HG03558 (cell line): ENCODE results near the gene RRP12.
A peak's percentile ranks its signal among the peaks of the same experiment; 100 is the strongest.

Source experiments
- ATAC-seq: cut with Tn5 transposase; IDR thresholded peaks from one replicate; pipeline ENCODE4 v1.9.1; 2021; ENCODE audit warnings: moderate number of reproducible peaks; ENCODE audit not compliant: unreplicated experiment; ENCODE audit errors: extremely low read depth

Gene RRP12

DNA sequence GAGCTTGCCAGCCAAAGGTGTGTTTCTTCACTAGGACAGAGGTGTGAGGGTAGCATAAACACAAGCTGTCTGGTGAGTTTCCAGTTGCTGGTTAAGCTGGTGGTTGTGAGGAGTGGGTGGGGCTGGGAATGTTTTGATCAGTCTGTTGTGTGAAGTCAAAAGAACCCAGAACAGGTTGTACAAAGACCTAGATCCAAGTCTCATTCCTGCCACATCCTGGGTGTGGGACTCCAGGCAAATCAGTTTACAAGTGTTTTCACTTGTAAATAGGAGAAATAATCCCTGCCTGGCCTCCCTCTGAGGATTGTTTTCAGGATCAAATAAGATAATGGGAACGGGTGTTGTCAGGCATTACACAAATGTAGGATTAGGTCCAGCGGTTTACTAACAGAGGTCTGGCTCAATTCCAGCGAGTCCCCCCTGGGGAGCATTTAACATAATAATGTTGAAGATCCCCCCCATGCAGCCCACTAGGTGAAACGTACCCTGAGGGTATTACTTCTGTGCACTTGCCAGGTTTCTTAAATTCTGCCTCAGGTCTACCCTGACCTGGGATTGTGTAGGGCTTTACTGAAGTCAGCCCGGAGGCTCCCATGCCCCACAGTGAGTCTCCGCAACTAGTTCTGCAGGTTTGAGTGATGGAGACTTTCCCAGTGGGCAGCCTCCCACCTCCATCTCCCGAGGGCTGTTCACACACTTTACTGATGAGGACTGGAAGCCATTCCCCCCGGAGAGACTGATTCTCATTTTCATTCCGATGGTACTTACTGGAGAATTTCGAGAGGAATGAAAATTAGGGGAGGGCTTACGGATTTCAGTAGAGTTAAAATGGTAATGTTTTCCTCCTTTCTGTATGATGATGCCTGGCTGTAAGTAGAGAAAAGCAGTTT is 64.0 kb downstream of the RRP12 start:
- no peak for ATAC-seq

DNA sequence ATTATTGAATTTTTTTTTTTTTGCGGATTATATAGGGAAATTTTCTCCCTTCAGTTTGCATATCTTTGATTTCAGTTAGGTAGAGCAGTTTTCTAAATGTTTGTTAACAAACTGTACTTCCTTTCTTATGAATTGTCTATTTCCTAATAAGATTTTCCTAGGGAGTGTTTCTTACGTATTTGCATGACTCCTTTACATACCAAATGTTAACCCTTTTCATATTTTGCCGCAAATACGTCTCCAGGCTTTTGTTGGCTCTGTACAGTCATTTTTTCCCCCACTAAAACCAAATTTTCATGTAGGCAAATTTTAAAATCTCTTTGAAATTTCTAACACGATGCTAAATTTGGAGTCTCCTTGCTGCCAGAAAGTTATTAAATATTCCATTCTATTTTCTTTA is 64.7 kb downstream of the RRP12 start:
- ATAC-seq = no peak

DNA sequence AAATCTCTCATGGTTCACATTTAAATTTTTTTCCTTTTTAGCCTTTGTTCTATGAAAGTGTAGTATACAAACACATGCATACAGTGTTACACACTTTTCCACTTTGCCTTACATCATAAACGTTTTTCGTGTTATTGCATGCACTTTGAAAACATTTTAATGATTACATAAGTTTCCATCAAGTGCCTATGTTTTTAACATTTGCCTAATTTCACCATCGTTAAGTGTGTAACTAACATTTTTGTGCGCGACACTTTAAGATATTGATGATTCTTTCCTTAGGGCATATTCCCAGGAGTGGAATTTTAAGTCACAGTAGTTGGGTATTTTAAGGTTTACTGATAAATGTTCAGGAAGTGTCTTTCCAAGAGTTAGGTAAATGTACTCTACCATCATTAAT is 65.1 kb downstream of the RRP12 start:
- ATAC-seq = no peak

DNA sequence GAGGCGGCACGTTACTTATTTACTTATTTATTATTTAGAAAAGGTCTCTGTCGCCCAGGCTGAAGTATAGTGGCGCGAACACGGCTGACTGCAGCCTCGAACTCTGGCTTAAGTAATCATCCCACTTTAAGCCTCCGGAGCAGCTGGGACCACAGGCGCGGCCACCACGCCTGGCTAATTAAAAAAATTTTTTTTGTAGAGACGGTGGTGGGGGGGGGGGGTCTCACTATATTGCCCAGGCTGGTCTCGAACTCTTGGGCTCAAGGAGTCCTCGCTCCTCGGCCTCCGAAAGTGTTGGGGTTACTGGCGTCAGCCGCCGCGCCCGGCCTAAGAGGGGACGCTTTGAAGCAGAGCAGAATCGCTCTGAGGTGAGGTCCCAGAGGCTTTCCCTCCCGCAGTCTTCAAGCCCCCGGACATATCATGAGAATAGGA is 65.9 kb downstream of the RRP12 start:
- ATAC-seq = no peak

DNA sequence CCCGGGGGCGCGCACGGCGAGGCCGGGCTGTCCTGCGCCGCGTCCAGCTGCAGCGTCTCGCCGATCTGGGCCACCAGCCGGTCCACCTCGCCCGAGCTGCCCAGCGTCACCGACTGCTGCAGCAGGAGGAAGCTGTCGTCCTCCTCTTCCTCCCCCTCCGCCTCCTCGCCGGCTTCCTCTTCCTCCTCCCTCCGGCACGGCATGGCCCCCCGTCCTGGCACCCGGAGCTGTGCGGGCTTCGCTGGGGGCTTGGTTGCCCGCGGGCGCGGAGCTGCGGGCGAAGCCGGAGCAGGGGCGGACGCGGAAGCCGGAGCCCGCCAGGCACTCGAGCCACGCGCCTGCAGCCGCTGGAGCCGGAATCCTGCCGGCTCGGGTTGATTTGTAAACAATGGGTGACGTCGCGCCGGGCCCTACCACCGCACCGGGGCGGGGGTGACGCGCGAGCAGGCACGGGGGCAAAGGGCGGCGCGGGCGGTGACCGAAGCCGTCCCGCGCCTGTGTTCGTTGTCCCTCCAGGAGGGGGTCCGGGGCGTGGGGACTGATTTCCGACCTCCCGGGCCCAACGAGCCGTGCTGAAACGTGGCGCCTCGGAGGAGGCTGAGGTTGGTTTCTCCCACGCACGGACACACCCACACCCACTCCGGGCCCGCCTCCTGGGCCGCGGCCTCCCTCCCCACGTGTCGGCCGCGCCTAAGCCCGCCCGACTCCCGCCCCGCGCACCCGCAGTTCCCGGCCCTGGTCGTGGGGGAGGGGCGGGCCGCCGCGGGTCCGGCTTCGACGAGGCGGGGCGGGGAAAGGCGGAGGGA is 66.6 kb downstream of the RRP12 start, which contains the start of gene FRAT2:
Gene FRAT2, minus strand, starts transcription at position 360 of the 806 bp plus-strand sequence. Its CDS starts 157 bp downstream, at position 203.
- peak; percentile 66 for ATAC-seq

DNA sequence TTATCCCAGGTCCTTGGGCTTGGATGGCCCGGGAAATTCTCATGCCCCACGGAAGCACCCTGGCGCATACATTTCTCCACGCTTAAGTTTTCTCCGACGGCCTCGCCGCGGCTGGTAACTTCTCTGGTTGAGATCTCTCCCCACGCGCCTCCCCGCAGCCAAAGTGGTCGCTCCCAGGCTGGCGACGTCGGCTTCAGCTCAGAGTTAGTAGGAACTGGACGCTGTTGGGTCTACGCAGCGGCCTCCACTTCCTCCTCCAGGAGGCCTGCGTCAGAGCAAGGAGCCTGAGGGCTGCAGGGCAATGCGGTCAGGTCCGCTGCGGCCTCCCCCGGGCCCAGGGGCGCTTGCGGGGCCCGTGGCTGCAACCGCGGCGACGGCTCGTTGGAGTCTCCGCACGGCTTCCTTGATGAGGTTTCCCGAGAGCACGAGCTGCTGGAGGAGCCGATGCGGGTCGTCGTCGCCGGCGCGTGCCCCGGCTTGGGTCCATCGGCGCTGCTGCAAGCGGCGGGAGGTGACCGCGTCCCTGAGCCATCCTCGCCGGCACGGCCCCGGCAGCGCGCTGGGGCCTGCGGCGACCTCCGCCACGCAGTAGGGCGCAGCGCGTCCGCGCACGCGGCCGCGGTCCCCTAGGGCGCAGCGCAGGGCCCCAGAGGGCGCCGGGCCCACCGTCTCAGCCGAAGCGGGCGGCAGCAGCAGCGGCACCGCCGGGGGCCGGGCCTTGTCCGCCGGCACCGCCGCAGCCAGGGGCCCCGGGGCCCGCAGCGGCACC is 67.4 kb downstream of the RRP12 start:
- ATAC-seq = no peak

DNA sequence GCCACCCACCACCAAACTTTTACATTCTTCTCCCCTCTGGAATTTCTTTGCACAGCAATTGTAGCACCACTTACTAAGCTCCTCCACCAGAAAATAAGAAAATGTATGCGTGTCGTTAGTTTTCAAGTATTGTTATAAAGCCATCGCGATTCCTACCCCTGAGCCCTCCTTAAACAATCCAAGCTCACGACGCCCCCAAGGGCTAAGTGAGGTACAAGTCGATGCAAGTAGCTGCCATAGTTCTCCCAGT is 67.9 kb downstream of the RRP12 start:
- ATAC-seq = no peak

DNA sequence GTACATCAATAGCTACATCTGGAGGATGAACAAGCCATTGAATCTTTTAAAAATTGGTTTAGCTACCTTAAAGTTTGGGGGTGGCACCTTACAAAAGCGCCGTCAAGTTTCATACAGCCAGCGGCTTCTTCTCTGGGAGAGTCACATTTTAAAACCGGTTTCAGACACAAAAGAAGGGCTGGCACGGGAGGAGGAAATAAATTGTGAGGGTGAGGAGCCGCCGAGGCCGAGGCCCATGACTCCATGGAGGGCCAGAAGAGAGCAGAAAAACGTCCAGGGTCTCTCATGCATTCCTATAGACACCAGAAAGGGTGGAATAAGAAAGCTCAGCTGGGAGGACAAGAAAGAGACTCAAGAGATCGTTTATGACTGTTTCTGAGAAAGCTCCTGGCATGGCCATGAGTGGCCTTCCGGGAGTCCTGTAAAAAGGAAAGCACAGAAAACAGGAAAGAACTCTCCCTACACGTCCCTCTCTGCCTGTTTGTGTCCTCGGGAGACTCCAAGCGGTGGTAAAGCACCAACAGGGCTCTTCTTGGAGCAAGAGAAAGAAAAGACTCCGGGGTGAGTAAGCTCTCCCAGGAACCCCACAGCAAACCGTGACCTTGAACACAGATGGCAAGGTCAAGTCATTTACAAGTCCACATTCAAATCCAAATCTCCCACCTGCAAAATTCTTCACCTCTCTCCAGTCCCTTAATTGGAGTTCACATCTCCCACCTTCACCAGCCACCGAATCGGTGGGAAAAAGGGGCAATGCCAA is 68.4 kb downstream of the RRP12 start:
- no peak for ATAC-seq

DNA sequence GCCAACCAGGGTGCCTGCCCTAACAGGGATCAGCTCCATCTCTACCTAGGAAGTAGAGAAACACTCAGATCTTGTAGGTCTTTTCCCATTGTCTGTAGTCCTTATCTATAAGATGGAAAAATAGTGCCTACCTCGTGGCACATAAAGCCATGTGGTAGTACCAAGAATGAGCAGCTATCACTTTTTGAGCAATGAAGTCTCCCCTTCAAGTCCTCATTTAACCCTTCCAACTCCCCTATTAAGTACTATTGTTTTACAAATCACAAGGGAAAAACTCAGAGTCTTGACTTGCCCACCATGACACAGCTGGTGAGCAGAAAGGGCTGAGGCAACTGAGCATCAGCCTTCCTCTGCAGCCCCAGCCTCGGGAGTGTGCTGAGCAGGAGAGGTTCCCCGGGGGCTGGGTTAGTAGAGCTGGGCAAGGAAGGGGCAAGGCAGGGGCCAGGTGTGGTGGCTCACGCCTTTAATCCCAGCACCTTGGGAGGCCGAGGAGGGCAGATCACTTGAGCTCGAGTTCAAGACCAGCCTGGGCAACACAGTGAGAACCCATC is 69.9 kb downstream of the RRP12 start:
- no peak for ATAC-seq

DNA sequence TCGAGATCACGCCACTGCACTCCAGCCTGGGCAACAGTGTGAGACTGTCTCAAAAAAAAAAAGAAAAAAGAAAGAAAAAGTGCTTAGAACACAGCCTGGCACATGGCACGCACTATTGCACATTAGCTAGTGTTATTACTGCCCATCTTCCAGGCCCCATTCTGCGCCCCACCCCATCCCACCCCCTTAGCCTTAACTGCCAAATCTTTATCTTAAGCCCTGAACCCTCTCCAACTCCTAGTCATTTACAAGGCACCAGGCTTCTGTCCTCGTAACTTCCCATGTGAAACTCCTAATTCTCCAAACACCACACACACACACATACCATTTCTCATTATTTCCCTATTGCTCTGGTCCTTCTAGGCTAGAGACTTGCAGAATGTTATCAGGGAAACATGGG is 71.4 kb downstream of the RRP12 start:
- no peak for ATAC-seq

DNA sequence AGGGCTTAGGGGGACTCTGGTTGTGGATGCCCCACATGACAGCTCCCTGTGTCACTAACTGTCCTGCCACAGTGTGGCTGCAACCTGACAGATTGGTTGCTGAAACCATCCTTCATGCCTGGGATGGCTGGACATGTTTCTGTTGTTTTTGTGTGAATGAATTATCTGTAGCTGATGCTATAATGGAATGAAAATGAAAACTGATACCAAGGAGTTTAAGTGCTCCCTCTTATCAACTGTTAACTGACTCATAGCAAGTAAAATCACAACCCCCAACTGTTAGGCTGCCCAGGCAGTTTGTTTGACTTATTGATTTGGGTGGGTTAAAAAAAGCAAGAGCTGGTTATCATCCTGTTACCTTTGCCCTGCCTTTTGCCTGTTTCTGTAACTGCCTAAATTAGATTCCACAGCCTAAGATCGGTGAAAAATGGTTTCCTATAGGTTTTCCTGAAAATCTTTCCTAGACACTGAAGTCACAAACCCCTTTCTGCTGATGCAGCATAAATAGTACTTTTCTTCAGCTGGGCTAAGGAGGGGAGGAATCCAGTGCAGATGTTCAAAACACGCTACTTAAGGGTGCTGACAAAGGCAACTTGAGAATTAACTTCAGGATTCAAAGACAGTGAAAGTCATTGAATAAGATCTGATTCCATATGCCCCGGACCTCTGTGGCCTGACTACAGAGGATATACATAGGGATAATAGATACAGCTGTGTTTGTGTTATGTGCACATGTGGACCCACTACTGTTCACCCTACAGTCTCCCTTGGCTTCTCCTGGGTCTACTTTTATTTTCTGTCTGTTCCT is 72.3 kb downstream of the RRP12 start:
- ATAC-seq = no peak

DNA sequence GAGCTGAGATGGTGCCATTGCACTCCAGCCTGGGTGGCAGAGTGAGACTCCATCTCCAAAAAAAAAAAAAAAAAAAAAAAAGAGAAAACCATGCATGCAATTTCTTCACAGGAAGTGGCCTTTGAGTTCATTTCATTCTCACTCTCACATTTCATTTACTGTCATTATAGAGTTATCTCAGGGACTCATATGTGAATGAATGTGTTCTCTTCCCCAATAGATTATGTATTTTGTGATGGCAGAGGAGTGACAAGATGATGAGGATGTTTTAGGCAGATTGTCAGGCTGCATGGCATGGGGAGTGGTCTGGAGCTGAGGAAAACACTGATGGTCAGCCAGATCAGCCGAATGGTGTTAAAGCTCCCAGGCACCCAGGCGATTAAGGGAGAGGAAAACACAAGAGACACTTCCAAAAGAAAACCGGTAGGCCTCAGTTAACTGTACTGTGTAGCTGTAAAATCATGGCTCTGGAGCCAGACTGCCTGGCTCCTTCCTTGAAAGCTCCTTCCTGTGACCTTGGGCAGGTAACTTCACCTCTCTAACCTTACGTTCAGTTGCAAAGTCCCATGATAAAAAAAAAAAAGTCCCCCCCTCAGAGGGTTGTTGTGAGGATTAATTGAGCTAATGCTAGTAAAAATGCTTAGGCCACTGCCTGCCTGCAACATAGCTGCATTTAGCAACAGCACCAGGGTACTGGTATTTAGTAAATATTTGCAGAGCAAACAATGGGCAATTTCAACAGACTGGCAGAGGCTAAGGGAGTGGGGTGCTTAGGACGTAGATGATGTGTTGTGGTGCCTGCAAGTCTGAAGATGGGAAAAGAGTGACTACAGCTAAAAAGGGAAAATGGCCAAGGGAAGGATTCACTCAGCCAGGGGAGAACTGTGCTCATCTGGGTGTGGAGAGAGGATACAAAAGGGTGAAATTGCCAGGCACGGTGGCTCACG is 73.5 kb downstream of the RRP12 start:
- no peak for ATAC-seq

DNA sequence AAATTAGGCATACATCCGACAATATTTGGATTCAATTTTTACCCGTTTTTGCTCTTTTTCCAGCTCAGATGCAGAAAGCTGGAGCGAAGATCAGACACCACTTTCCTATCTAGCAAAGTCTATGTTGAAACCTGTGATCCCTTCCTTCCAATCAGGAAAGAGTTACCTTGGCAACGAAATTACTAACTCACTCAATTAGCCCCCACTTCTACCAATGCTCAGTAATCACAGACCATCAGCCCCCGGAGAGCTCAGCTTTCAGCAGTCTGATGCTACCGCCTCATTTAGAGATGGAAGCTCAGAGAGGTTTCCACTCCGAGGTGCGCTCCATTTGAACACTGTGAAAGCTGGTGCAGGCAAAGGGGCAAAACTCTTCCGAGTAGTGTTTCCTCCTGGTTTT is 75.4 kb downstream of the RRP12 start:
- ATAC-seq = no peak

DNA sequence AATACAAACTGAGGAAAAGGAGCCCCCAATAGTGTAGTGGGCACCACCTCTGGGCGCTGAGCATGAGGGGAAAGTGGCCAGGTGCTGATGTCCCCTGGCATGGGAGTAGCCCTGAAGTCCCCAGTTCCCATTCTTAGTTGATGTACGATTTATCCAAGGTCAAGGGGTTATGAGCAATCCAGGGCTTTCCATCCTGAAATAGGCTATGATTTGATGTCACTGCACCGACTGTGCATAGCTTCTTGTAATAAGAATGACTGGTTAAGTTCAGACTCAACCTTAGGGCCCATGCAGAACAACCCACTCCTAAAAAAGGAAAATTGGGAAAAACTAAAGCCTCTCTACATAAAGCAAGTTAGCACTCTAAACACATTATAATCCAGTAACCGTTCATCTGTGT is 77.6 kb downstream of the RRP12 start:
- ATAC-seq = no peak

DNA sequence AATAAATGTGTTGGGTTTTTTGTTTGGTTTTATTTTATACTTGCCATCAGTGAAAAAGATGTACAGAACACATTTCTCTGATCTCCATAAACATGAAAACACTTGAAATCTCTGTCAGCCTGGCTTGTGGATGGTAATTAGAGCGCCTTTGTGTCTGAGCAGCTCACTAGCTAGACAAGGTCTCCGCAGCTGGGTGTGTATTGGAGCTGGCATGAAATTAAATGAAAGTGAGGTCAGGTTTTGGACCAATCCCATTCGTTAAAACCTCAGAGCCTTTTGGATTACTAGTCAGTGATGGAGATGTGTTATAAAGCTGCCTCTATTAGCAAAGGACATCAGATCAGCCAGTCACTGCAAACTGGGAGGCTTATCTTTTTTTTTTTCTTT is 79.3 kb downstream of the RRP12 start:
- ATAC-seq = no peak

DNA sequence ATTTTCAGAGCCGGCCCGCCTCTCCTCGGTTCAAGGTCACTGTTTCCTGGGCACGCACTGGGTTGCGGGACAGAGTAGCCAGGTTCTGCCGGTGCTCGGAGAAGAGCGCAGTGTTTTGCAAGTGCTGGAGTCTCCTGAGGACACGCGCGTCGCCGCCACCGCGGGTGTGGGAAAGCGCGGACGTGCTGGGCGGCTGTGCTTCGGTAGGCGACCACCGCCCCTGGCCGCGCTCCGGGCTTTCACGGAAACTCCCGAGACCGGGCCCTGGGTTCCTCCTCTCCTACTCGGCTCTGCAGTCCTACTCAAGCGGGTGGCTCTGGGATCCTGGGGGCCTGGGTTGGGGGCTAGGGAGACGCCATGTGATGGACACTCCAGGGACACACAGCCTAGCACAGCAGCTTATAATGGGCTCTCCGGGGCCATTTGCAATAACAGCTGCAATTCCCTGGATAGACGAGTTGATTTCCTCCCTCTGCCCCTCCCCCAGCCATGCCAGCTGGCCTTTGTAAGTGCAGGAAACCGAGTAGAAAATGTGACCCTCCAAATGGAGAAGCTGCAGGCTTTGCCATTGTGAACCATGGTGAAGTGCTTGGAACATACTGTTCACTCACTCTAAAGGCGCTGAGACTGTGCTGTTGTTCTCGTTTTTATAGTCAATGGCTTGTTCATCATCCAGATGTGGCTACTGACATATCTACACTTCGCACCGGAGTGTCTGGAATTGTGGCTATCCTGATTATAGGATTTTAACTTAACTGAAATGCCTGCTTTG is 79.9 kb downstream of the RRP12 start:
- no peak for ATAC-seq

DNA sequence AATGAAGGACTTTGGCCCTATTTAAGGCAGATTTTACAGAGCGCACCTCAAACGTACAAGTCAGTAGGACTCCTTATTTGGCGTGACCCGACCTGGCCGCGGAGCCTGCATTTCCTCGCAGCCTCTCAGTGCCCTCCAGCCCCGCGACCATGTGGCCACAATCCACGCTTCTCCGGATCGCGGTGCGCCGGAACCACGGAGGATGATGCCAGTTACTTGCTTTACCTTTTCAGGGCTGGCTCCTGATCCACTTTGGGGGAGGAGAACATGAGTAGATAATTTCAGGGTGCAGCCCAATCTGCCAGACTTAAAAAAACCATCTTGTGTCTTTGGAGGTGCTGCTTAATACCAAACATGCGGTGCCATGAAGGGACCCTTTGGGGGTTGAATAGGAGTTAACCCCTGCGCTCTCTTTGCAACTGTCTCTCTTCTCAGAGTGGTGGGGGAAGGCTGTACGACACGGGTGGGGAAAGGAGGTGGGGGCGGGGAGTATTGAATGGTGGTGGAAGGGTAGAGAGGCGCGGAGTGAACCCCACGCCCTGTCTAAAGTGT is 80.6 kb downstream of the RRP12 start:
- no peak for ATAC-seq
